Measurements from ENCODE around the gene FAM114A1. TPM values are rescaled to one million over a fixed set of nuclear protein-coding genes. Genes with fewer than 3 reads are reported as not detected.

The FAM114A1 gene
- 27.0 TPM for total RNA-seq (ENCODE audit: unreplicated experiment)
- long read RNA-seq, full-length matches to known transcripts = 1 of 10 reads
- long read RNA-seq, partial matches to known transcripts = 6 of 10 reads
- long read RNA-seq, other reads (novel, unspliced or antisense) = 3 of 10 reads

GRCh38 chr4:38867478-38868058 is at the start of gene FAM114A1:
Gene FAM114A1 (plus strand): TSS chr4:38867806. CDS start chr4:38878079, 10,273 bp downstream.
- H3K27me3 Mint-ChIP-seq (ENCODE audit: unreplicated experiment) = peaks cover 7% of the 10 kb centered on the region
- H3K9me3 Mint-ChIP-seq (ENCODE audit: unreplicated experiment) = no peaks in the 10 kb centered on the region
- peak within 1 kb of the TSS; percentile 93 for H3K4me3 Mint-ChIP-seq (ENCODE audit: unreplicated experiment)
- peak within 1 kb of the TSS; percentile 59 for H3K27ac Mint-ChIP-seq (ENCODE audit: unreplicated experiment)
- H3K4me1 Mint-ChIP-seq (ENCODE audit: unreplicated experiment) = peaks cover 4% of the 10 kb centered on the region
- no peaks in the 10 kb centered on the region for H3K36me3 Mint-ChIP-seq (ENCODE audit: low read depth, unreplicated experiment)
- TF ChIP-seq CTCF (IDR thresholded peaks at IDR 0.05; ENCODE audit: unreplicated experiment) = no peak
- DNase-seq (ENCODE audit: low spot score) = peak; percentile 69

- no peak for TF ChIP-seq CTCF (IDR thresholded peaks at IDR 0.05; ENCODE audit: unreplicated experiment)
- Mint-ChIP-seq H3K4me3 (ENCODE audit: unreplicated experiment) (no peak overlapping the region), H3K4me1 (ENCODE audit: unreplicated experiment) (no peaks in the 10 kb centered on the region), H3K9me3 (ENCODE audit: unreplicated experiment) (peaks cover 3% of the 10 kb centered on the region), H3K27me3 (ENCODE audit: unreplicated experiment) (no peaks in the 10 kb centered on the region), H3K36me3 (ENCODE audit: low read depth, unreplicated experiment) (no peaks in the 10 kb centered on the region), H3K27ac (ENCODE audit: unreplicated experiment) (no peak overlapping the region)
- no peak for DNase-seq (ENCODE audit: low spot score)
Measured at GRCh38 chr4:38818441-38818976, 49.1 kb upstream of the FAM114A1 start.

- H3K27ac Mint-ChIP-seq (ENCODE audit: unreplicated experiment) = no peak overlapping the region
- no peak overlapping the region for H3K4me3 Mint-ChIP-seq (ENCODE audit: unreplicated experiment)
- no peaks in the 10 kb centered on the region for H3K36me3 Mint-ChIP-seq (ENCODE audit: low read depth, unreplicated experiment)
- H3K4me1 Mint-ChIP-seq (ENCODE audit: unreplicated experiment) = no peaks in the 10 kb centered on the region
- DNase-seq (ENCODE audit: low spot score) = no peak
- no peak for TF ChIP-seq CTCF (IDR thresholded peaks at IDR 0.05; ENCODE audit: unreplicated experiment)
- no peaks in the 10 kb centered on the region for H3K9me3 Mint-ChIP-seq (ENCODE audit: unreplicated experiment)
- no peaks in the 10 kb centered on the region for H3K27me3 Mint-ChIP-seq (ENCODE audit: unreplicated experiment)
Measured at GRCh38 chr4:38819569-38819968, 48.0 kb upstream of the FAM114A1 start.

GRCh38 chr4:38820329-38821061 is 47.1 kb upstream of the FAM114A1 start:
- Mint-ChIP-seq H3K36me3 (ENCODE audit: low read depth, unreplicated experiment) (no peaks in the 10 kb centered on the region), H3K27ac (ENCODE audit: unreplicated experiment) (no peak overlapping the region), H3K4me3 (ENCODE audit: unreplicated experiment) (no peak overlapping the region), H3K9me3 (ENCODE audit: unreplicated experiment) (no peaks in the 10 kb centered on the region), H3K4me1 (ENCODE audit: unreplicated experiment) (no peaks in the 10 kb centered on the region), H3K27me3 (ENCODE audit: unreplicated experiment) (no peaks in the 10 kb centered on the region)
- no peak for DNase-seq (ENCODE audit: low spot score)
- no peak for TF ChIP-seq CTCF (IDR thresholded peaks at IDR 0.05; ENCODE audit: unreplicated experiment)

GRCh38 chr4:38821739-38822138 is 45.9 kb upstream of the FAM114A1 start:
- Mint-ChIP-seq H3K27me3 (ENCODE audit: unreplicated experiment) (no peaks in the 10 kb centered on the region), H3K36me3 (ENCODE audit: low read depth, unreplicated experiment) (no peaks in the 10 kb centered on the region), H3K9me3 (ENCODE audit: unreplicated experiment) (no peaks in the 10 kb centered on the region), H3K27ac (ENCODE audit: unreplicated experiment) (no peak overlapping the region), H3K4me3 (ENCODE audit: unreplicated experiment) (no peak overlapping the region), H3K4me1 (ENCODE audit: unreplicated experiment) (no peaks in the 10 kb centered on the region)
- DNase-seq (ENCODE audit: low spot score) = no peak
- no peak for TF ChIP-seq CTCF (IDR thresholded peaks at IDR 0.05; ENCODE audit: unreplicated experiment)
